ENCODE data around the gene KIR3DL3. TPM values are rescaled to one million over a fixed set of nuclear protein-coding genes. Genes with fewer than 3 reads are reported as not detected.

The KIR3DL3 gene
- total and polyA plus RNA-seq, 2 donors from 2014 or later, result not detected

GRCh38 chr19:54704928-54705327 lies 19.3 kb upstream of the KIR3DL3 start:
- DNase-seq (no peak), FAIRE-seq (no peak)
- intact Hi-C loops (cut with DNase I), result no loop called here
- no peaks in the 10 kb centered on the region for H3K27me3 ChIP-seq (ENCODE audit: control insufficient read depth, insufficient read depth, low read length)
- no peak for TF ChIP-seq CTCF (IDR thresholded peaks at IDR 0.05; ENCODE audit: borderline replicate concordance, extremely low read depth, insufficient read depth)
- no peaks in the 10 kb centered on the region for H3K36me3 ChIP-seq (ENCODE audit: control insufficient read depth in 2 of 3, insufficient read depth in 3 of 3, low read length in 3 of 3)
- no peaks in the 10 kb centered on the region for H3K4me1 ChIP-seq (ENCODE audit: control insufficient read depth in 2 of 3, insufficient read depth in 2 of 3, low read depth in 1 of 3, low read length in 3 of 3)
- H3K9me3 ChIP-seq (ENCODE audit: control insufficient read depth in 2 of 3, insufficient read depth in 1 of 3, low read length in 3 of 3), result no peaks in the 10 kb centered on the region
- no peak overlapping the region for H3K9ac ChIP-seq (ENCODE audit: low read length in 3 of 3)
- no peak overlapping the region for H3K4me3 ChIP-seq (ENCODE audit: low read length in 3 of 3)
- no peak overlapping the region for H3K27ac ChIP-seq (ENCODE audit: low read depth in 2 of 2, low read length in 2 of 2)

- Histone ChIP-seq H3K9ac (ENCODE audit: low read length in 3 of 3) (no peak overlapping the region), H3K4me3 (ENCODE audit: low read length in 3 of 3) (no peak overlapping the region), H3K9me3 (ENCODE audit: control insufficient read depth in 2 of 3, insufficient read depth in 1 of 3, low read length in 3 of 3) (no peaks in the 10 kb centered on the region), H3K27ac (ENCODE audit: low read depth in 2 of 2, low read length in 2 of 2) (no peak overlapping the region), H3K27me3 (ENCODE audit: control insufficient read depth, insufficient read depth, low read length) (no peaks in the 10 kb centered on the region), H3K4me1 (ENCODE audit: control insufficient read depth in 2 of 3, insufficient read depth in 2 of 3, low read depth in 1 of 3, low read length in 3 of 3) (no peaks in the 10 kb centered on the region), H3K36me3 (ENCODE audit: control insufficient read depth in 2 of 3, insufficient read depth in 3 of 3, low read length in 3 of 3) (no peaks in the 10 kb centered on the region)
- no peak for DNase-seq
- no peak for TF ChIP-seq CTCF (IDR thresholded peaks at IDR 0.05; ENCODE audit: borderline replicate concordance, extremely low read depth, insufficient read depth)
- FAIRE-seq, result no peak
- intact Hi-C loops (cut with DNase I), result no loop called here
Measured at GRCh38 chr19:54707962-54708361, 16.3 kb upstream of the KIR3DL3 start.

- H3K27ac ChIP-seq (ENCODE audit: low read depth in 2 of 2, low read length in 2 of 2), result no peak overlapping the region
- DNase-seq (no peak), FAIRE-seq (no peak)
- H3K9me3 ChIP-seq (ENCODE audit: control insufficient read depth in 2 of 3, insufficient read depth in 1 of 3, low read length in 3 of 3), result no peaks in the 10 kb centered on the region
- H3K9ac ChIP-seq (ENCODE audit: low read length in 3 of 3), result no peak overlapping the region
- intact Hi-C loops (cut with DNase I), result no loop called here
- no peak for TF ChIP-seq CTCF (IDR thresholded peaks at IDR 0.05; ENCODE audit: borderline replicate concordance, extremely low read depth, insufficient read depth)
- no peaks in the 10 kb centered on the region for H3K4me1 ChIP-seq (ENCODE audit: control insufficient read depth in 2 of 3, insufficient read depth in 2 of 3, low read depth in 1 of 3, low read length in 3 of 3)
- no peaks in the 10 kb centered on the region for H3K36me3 ChIP-seq (ENCODE audit: control insufficient read depth in 2 of 3, insufficient read depth in 3 of 3, low read length in 3 of 3)
- no peak overlapping the region for H3K4me3 ChIP-seq (ENCODE audit: low read length in 3 of 3)
- no peaks in the 10 kb centered on the region for H3K27me3 ChIP-seq (ENCODE audit: control insufficient read depth, insufficient read depth, low read length)
Measured at GRCh38 chr19:54708781-54709180, 15.5 kb upstream of the KIR3DL3 start.

Data from kidney (tissue), 14 donors.